Measurements from ENCODE around the gene FAM162A. TPM values are rescaled to one million over a fixed set of nuclear protein-coding genes. Genes with fewer than 3 reads are reported as not detected.
A peak's percentile ranks its signal among the peaks of the same experiment; 100 is the strongest.

The FAM162A gene
- total and polyA plus RNA-seq, 8 donors = 30.2 to 51.8 (median 39.6) TPM

DNA sequence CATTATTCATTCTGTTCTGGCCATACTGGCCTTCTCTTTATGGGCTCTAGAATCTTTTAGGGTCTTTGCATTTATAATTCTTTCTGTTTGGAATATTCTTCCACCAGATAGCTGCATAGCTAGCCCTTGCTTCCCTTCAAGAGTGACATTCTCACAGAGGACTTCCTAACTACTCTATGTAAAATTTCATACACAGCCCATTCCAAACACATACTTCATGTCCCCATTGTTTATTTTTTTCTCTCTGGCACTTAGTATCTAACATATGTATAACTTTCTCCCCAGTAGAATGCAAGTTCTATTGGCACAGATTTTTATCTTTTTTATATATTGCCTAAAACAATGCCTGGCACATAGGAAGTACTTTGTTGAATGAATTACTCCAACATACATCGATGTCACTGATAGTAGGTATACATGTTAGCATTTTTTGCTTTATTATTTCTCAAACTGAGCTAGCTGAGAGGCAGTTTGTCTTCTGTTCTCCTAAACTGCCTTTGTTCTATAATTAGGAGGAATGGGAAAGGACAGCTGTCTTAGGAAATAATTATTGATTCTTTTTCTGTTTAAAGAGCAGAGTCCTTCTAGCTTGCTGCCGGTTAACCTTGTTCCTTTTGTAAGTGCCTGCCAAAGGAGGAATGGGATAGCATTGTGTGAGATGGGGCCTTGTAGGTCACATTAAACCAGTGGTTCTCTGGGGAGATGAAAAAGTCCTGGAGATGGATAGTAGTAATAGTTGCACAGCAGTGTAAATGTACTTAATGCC is 7.9 kb downstream of the FAM162A start:
- Histone ChIP-seq H3K4me1 (peaks cover 0 to 4% of the 10 kb centered on the region in 2 donors), H3K4me3 (no peak overlapping the region)
- intact Hi-C loops (cut with DNase I) = no loop called here

GRCh38 chr3:122392868-122393844 is 9.2 kb downstream of the FAM162A start:
- peak; percentile 56 to 72 for TF ChIP-seq CTCF (IDR thresholded peaks at IDR 0.05)
- Histone ChIP-seq H3K4me1 (peaks cover 0 to 4% of the 10 kb centered on the region in 2 donors), H3K9me3 (no peaks in the 10 kb centered on the region), H3K27me3 (no peaks in the 10 kb centered on the region), H3K4me3 (no peak overlapping the region), H3K36me3 (no peaks in the 10 kb centered on the region), H3K27ac (no peak overlapping the region)
- intact Hi-C loops (cut with DNase I) = no loop called here
- ATAC-seq (peak; percentile 79), DNase-seq (peak in 2 of 4 donors; percentile 19 to 46)

More for the DNA sequence above, 7.9 kb downstream of the FAM162A start:
- TF ChIP-seq CTCF (IDR thresholded peaks at IDR 0.05) = no peak
- ATAC-seq (no peak), DNase-seq (no peak)
- H3K27me3 ChIP-seq = no peaks in the 10 kb centered on the region
- no peaks in the 10 kb centered on the region for H3K9me3 ChIP-seq
- H3K27ac ChIP-seq = no peak overlapping the region
- H3K36me3 ChIP-seq = no peaks in the 10 kb centered on the region

DNA sequence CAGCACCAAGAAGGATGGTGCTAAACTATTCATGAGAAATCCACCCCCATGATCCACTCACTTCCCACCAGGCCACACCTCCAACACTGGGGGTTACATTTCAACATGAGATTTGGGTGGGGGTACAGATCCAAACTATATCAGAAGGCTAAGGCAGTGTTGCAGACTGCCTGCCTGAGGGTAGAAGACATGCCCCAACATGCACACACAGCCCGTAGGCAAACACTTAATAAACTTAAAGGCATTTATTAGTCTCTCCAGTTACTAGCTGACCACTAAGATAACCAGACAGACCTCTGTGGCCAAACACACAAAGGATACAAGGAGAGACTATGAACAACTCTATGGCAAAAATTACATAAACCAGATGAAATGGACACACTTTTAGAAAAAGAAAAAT is 10.2 kb downstream of the FAM162A start:
- no peak for ATAC-seq
- H3K9me3 ChIP-seq = no peaks in the 10 kb centered on the region
- H3K27ac ChIP-seq = no peak overlapping the region
- no peaks in the 10 kb centered on the region for H3K36me3 ChIP-seq
- no peak for DNase-seq
- intact Hi-C loops (cut with DNase I) = no loop called here
- H3K27me3 ChIP-seq = no peaks in the 10 kb centered on the region
- no peak for TF ChIP-seq CTCF (IDR thresholded peaks at IDR 0.05)
- no peak overlapping the region for H3K4me3 ChIP-seq
- H3K4me1 ChIP-seq = peaks cover 0 to 4% of the 10 kb centered on the region in 2 donors

GRCh38 chr3:122395582-122395981 is 11.6 kb downstream of the FAM162A start:
- intact Hi-C loops (cut with DNase I) = no loop called here
- no peaks in the 10 kb centered on the region for H3K27me3 ChIP-seq
- no peaks in the 10 kb centered on the region for H3K36me3 ChIP-seq
- no peaks in the 10 kb centered on the region for H3K9me3 ChIP-seq
- no peak for DNase-seq
- H3K4me3 ChIP-seq = no peak overlapping the region
- no peak for ATAC-seq
- no peak for TF ChIP-seq CTCF (IDR thresholded peaks at IDR 0.05)
- H3K27ac ChIP-seq = no peak overlapping the region
- H3K4me1 ChIP-seq = peaks cover 0 to 4% of the 10 kb centered on the region in 2 donors

- Histone ChIP-seq H3K9me3 (no peaks in the 10 kb centered on the region), H3K4me3 (no peak overlapping the region), H3K27me3 (no peaks in the 10 kb centered on the region), H3K4me1 (peaks cover 0 to 4% of the 10 kb centered on the region in 2 donors), H3K27ac (no peak overlapping the region), H3K36me3 (no peaks in the 10 kb centered on the region)
- DNase-seq (no peak), ATAC-seq (no peak)
- intact Hi-C loops (cut with DNase I) = no loop called here
- TF ChIP-seq CTCF (IDR thresholded peaks at IDR 0.05) = no peak
Measured at GRCh38 chr3:122396511-122396910, 12.5 kb downstream of the FAM162A start.
